MCF 10A (cell line): Measurements from ENCODE around the gene ACADVL. TPM values are rescaled to one million over a fixed set of nuclear protein-coding genes. Genes with fewer than 3 reads are reported as not detected.
"Not testable (repeated sequence)": the region's sequence is repeated elsewhere in the genome, so short reads cannot be mapped to it uniquely, and the experiment has no call there.

Source experiments
- BruUV-seq: library from RNA; stranded (reverse); fragments of 400-500 nt; replicated peaks from 2 replicates; lab custom pipeline; 2021; lab: Mats Ljungman, UMichigan
- CTCF ChIA-PET: fragments of 300-600 bp; sonication (Branson Sonifier 250); formaldehyde crosslinking; extraction: SDS; loops from one replicate; lab custom pipeline; 2021; ENCODE audit warnings: antibody characterized with exemption, inconsistent platforms; lab: Yijun Ruan, JAX
- POLR2A ChIA-PET: fragments of 300-600, 350-650 bp; sonication (Branson Sonifier 250); formaldehyde crosslinking; extraction: SDS; loops from one replicate; lab custom pipeline; 2020; ENCODE audit warnings: antibody characterized with exemption, inconsistent platforms; lab: Yijun Ruan, JAX
- DNase-seq: peaks from one replicate; pipeline ENCODE4 v3.0.0-alpha.2; 2018; ENCODE audit not compliant: unreplicated experiment
- H3K27ac Mint-ChIP-seq: one replicate; pipeline ENCODE4 v1.8.0; 2022; ENCODE audit warnings: mild to moderate bottlenecking, low read depth, mixed read lengths; ENCODE audit not compliant: unreplicated experiment
- H3K27me3 Mint-ChIP-seq: one replicate; pipeline ENCODE4 v1.8.0; 2022; ENCODE audit warnings: mixed read lengths; ENCODE audit not compliant: insufficient read depth, unreplicated experiment
- H3K36me3 Mint-ChIP-seq: one replicate; pipeline ENCODE4 v1.8.0; 2022; ENCODE audit warnings: mild to moderate bottlenecking, moderate library complexity, mixed read lengths; ENCODE audit not compliant: insufficient read depth, unreplicated experiment
- H3K4me1 Mint-ChIP-seq: one replicate; pipeline ENCODE4 v1.8.0; 2022; ENCODE audit warnings: mixed read lengths; ENCODE audit not compliant: insufficient read depth, unreplicated experiment
- H3K4me3 Mint-ChIP-seq: one replicate; pipeline ENCODE4 v1.8.0; 2022; ENCODE audit warnings: mild to moderate bottlenecking, moderate library complexity, mixed read lengths; ENCODE audit not compliant: unreplicated experiment
- H3K9me3 Mint-ChIP-seq: one replicate; pipeline ENCODE4 v1.8.0; 2022; ENCODE audit warnings: mixed read lengths; ENCODE audit not compliant: unreplicated experiment
- intact Hi-C: fragments of 100-400 bp; cut with micrococcal nuclease; formaldehyde crosslinking; loops from 2 replicates; pipeline ENCODE4 v1.14.1; 2022
- total RNA-seq: library from RNA; stranded (reverse); gene quantifications from 2 replicates; pipeline ENCODE4 v1.2.3, GENCODE V29; 2022
- TF ChIP-seq, protein P1 (sequence below): fragments of 200-600 bp; IDR thresholded peaks from one replicate; pipeline ENCODE4 v1.8.0; 2022; ENCODE audit warnings: antibody characterized with exemption, mild to moderate bottlenecking; ENCODE audit not compliant: unreplicated experiment

Gene ACADVL
- total RNA-seq, 1 experiment from 2014 or later = 413 TPM

DNA sequence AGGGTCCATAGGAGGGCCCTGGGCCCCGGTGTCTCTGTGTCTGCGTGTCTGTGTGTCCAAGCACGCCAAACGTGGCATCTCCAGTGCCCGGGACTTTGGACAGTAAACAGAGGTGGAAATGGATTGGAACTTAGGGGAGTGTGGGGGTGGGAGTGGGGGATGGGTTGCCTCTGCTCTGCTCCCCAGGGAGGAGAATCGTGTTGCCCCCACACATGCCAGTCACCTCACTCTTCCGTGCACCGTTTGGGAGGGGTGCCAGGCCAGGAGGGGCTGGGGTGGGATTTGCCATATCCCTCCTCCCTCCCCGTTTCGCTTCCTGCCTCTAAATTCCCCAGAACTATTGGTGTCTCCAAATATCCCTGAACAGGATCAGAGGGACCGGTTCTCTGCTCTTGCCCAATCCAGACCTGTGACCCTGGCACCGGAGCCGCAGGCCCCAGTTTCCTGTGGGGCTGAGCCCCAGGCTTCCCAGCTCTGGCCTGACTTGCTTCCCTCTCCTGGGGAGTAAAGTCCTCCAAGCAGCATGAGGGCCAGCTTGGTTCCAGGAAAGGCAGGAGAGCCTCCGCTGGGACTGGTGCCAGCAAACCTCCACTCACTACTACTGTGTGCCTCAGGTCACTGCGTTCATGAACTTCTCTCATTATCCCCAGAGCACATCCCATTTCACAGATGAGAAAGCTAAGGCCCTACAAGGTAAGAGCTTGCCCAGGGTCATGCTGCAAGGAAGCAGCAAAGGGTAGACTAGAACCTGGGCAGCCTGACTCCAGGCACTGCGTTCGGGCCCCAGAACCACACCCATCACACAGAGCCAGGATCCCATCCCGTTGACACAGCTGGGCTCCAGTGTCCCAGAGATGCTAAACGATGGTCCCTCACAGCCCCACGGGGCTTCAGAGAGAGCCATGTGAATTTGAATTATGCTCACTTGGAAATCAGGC is 40.2 kb upstream of the ACADVL start, which contains the start of gene ASGR1:
Gene ASGR1, minus strand, starts transcription at position 54 of the 938 bp plus-strand sequence. CDS start 807 bp downstream, outside the sequence.
- H3K9me3 Mint-ChIP-seq = no peaks in the 10 kb centered on the region
- CTCF ChIA-PET = interaction anchor here (0.6 to 3.2 kb wide), 4 partner anchors 14 to 669 kb away, joined by 3 to 33 read pairs (median 4); partner anchors contain the start of gene DVL2
- no TSS peak for BruUV-seq
- TF ChIP-seq, protein P1, sequence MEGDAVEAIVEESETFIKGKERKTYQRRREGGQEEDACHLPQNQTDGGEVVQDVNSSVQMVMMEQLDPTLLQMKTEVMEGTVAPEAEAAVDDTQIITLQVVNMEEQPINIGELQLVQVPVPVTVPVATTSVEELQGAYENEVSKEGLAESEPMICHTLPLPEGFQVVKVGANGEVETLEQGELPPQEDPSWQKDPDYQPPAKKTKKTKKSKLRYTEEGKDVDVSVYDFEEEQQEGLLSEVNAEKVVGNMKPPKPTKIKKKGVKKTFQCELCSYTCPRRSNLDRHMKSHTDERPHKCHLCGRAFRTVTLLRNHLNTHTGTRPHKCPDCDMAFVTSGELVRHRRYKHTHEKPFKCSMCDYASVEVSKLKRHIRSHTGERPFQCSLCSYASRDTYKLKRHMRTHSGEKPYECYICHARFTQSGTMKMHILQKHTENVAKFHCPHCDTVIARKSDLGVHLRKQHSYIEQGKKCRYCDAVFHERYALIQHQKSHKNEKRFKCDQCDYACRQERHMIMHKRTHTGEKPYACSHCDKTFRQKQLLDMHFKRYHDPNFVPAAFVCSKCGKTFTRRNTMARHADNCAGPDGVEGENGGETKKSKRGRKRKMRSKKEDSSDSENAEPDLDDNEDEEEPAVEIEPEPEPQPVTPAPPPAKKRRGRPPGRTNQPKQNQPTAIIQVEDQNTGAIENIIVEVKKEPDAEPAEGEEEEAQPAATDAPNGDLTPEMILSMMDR = no peak
- no peaks in the 10 kb centered on the region for H3K4me1 Mint-ChIP-seq
- intact Hi-C loops = no loop called here
- DNase-seq = no peak
- H3K27me3 Mint-ChIP-seq = no peaks in the 10 kb centered on the region
- POLR2A ChIA-PET = no interaction called here
- no peak within 1 kb of the TSS for H3K27ac Mint-ChIP-seq
- H3K36me3 Mint-ChIP-seq = no peaks in the 10 kb centered on the region
- peak within 1 kb of the TSS; percentile 61 for H3K4me3 Mint-ChIP-seq

DNA sequence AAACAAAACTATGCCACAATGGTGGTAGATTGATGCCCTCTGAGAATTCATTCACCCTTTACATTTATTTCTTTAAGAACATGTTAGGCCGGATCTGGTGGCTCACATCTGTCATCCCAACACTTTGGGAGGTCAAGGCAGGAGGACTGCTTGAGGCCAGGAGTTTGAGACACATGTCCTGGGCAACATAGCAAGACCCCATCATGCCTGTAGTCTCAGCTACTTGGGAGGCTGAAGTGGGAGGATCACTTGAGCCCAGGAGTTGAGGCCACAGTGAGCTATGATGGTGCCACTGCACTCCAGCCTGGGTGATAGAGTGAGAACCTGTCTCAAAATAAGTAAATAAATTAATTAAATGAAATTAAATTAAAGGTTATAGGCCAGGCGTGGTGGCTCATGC is 37.6 kb upstream of the ACADVL start:
- H3K36me3 Mint-ChIP-seq, H3K27me3 Mint-ChIP-seq, H3K4me1 Mint-ChIP-seq, DNase-seq, H3K4me3 Mint-ChIP-seq, BruUV-seq, intact Hi-C loops, H3K27ac Mint-ChIP-seq, H3K9me3 Mint-ChIP-seq, POLR2A ChIA-PET: not testable (repeated sequence)
- CTCF ChIA-PET = interaction anchor here (0.6 to 1.3 kb wide), 2 partner anchors 137 to 272 kb away, joined by 4 to 6 read pairs; no protein-coding TSS in a partner anchor

DNA sequence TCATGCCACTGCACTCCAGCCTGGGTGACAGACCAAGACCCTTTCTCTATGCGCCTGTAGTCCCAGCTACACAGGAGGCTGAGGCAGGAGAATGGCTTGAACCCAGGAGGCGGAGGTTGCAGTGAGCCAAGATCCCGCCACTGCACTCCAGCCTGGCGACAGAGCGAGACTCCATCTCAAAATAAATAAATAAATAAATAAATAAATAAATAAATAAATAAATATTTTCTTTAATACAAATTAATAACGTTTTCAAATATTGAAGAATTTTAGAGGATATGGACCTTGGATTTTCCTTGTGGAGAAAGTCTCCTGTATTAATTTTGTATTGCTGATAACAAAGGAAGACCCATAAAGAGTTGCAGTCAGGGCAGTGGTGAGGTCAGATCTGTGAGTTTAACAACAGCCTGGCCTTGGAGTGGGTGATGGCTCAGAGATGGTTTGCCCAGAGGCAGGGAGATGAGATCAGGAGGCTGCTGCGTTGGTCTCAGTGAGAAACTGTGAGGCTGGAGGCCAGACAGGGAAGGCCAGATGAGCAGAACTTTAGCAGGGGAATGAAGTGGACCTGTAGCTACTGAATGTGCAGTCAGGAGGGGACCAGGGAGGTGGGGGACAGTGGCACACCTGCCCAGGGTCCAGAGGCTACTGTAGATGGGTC is 36.2 kb upstream of the ACADVL start:
- no peak for DNase-seq
- H3K27ac Mint-ChIP-seq = no peak overlapping the region
- intact Hi-C loops = no loop called here
- H3K36me3 Mint-ChIP-seq = peaks cover 5% of the 10 kb centered on the region
- no peak overlapping the region for H3K4me3 Mint-ChIP-seq
- H3K9me3 Mint-ChIP-seq = no peaks in the 10 kb centered on the region
- no peaks in the 10 kb centered on the region for H3K27me3 Mint-ChIP-seq
- ChIA-PET POLR2A (interaction anchor here (0.6 to 0.7 kb wide), 2 partner anchors 20 to 32 kb away, joined by 3 to 4 read pairs; no protein-coding TSS in a partner anchor), CTCF (interaction anchor here (0.6 kb wide), 1 partner anchor 138 kb away, joined by 5 read pairs; no protein-coding TSS in a partner anchor)
- TF ChIP-seq, protein P1 = no peak
- no TSS peak for BruUV-seq
- H3K4me1 Mint-ChIP-seq = peaks cover 6% of the 10 kb centered on the region

DNA sequence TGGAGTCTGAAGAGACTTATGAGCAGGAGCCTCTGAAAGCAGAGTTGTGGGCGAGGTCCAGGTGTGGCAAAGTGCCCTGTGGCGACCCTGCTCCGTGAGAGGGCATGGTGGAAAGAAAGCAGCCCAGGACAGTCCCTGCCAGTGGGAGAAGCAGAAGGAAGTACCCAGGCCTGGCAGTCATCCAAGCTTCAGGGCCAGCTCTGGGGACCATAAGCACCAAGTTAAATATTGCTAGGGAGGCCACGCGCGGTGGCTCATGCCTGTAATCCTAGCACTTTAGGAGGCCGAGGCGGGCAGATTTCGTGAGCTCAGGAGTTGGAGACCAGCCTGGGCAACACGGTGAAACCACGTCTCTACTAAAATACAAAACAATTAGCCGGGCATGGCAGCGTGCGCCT is 35.6 kb upstream of the ACADVL start:
- Mint-ChIP-seq H3K9me3 (no peaks in the 10 kb centered on the region), H3K4me1 (peaks cover 6% of the 10 kb centered on the region), H3K4me3 (no peak overlapping the region), H3K27me3 (no peaks in the 10 kb centered on the region), H3K36me3 (peaks cover 5% of the 10 kb centered on the region), H3K27ac (no peak overlapping the region)
- DNase-seq = no peak
- intact Hi-C loops = no loop called here
- ChIA-PET POLR2A (no interaction called here), CTCF (no interaction called here)
- TF ChIP-seq, protein P1 = no peak
- no TSS peak for BruUV-seq
